ENCODE data around the gene PRKRA. TPM values are rescaled to one million over a fixed set of nuclear protein-coding genes. Genes with fewer than 3 reads are reported as not detected.
"Not testable (repeated sequence)": the region's sequence is repeated elsewhere in the genome, so short reads cannot be mapped to it uniquely, and the experiment has no call there.

The PRKRA gene
- total RNA-seq, 2 donors from 2014 or later, result 34.0 to 37.1 TPM

- Histone ChIP-seq H3K4me1 (peaks cover 5% of the 10 kb centered on the region), H3K9ac (ENCODE audit: low read depth in 2 of 2, low read length in 2 of 2) (no peak overlapping the region), H3K27ac (no peak overlapping the region), H3K9me3 (no peaks in the 10 kb centered on the region), H3K4me3 (no peak overlapping the region), H3K27me3 (no peaks in the 10 kb centered on the region), H3K36me3 (no peaks in the 10 kb centered on the region)
- TF ChIP-seq, protein P1, sequence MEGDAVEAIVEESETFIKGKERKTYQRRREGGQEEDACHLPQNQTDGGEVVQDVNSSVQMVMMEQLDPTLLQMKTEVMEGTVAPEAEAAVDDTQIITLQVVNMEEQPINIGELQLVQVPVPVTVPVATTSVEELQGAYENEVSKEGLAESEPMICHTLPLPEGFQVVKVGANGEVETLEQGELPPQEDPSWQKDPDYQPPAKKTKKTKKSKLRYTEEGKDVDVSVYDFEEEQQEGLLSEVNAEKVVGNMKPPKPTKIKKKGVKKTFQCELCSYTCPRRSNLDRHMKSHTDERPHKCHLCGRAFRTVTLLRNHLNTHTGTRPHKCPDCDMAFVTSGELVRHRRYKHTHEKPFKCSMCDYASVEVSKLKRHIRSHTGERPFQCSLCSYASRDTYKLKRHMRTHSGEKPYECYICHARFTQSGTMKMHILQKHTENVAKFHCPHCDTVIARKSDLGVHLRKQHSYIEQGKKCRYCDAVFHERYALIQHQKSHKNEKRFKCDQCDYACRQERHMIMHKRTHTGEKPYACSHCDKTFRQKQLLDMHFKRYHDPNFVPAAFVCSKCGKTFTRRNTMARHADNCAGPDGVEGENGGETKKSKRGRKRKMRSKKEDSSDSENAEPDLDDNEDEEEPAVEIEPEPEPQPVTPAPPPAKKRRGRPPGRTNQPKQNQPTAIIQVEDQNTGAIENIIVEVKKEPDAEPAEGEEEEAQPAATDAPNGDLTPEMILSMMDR (IDR thresholded peaks at IDR 0.05), result no peak
- no peak for DNase-seq
- intact Hi-C loops (cut with DNase I), result no loop called here
Measured at GRCh38 chr2:178474560-178474959, 23.6 kb upstream of the PRKRA start.

DNA sequence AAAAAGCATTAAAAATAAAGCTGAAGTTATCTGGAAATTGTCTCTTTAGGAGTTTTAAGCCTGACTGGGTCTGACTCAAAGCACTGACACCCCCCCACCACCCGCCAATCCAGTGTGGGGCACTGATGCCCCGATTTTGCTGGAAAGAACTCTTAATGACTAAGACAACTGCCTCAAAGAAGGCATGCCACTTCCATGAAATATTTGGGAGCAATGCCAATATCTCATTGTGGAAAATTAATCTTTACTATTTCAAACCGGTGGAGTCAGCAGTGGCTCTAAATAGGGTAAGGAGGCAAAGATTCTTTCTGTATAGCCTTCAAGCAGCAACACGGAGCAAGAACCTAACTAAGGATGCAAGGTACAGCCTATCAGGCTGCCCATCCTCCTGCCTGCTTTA lies 23.0 kb upstream of the PRKRA start:
- H3K36me3 ChIP-seq, result no peaks in the 10 kb centered on the region
- H3K27ac ChIP-seq, result no peak overlapping the region
- no peak overlapping the region for H3K4me3 ChIP-seq
- H3K27me3 ChIP-seq, result no peaks in the 10 kb centered on the region
- no peak for DNase-seq
- intact Hi-C loops (cut with DNase I), result no loop called here
- no peaks in the 10 kb centered on the region for H3K4me1 ChIP-seq
- no peaks in the 10 kb centered on the region for H3K9me3 ChIP-seq
- TF ChIP-seq, protein P1 (IDR thresholded peaks at IDR 0.05), result no peak
- no peak overlapping the region for H3K9ac ChIP-seq (ENCODE audit: low read depth in 2 of 2, low read length in 2 of 2)

GRCh38 chr2:178473373-178473772 lies 22.4 kb upstream of the PRKRA start:
- H3K4me1 ChIP-seq, result no peaks in the 10 kb centered on the region
- H3K9ac ChIP-seq (ENCODE audit: low read depth in 2 of 2, low read length in 2 of 2), result no peak overlapping the region
- intact Hi-C loops (cut with DNase I), result no loop called here
- H3K9me3 ChIP-seq, result no peaks in the 10 kb centered on the region
- no peaks in the 10 kb centered on the region for H3K36me3 ChIP-seq
- no peak for DNase-seq
- TF ChIP-seq, protein P1 (IDR thresholded peaks at IDR 0.05), result no peak
- H3K27ac ChIP-seq, result no peak overlapping the region
- no peak overlapping the region for H3K4me3 ChIP-seq
- H3K27me3 ChIP-seq, result no peaks in the 10 kb centered on the region

DNA sequence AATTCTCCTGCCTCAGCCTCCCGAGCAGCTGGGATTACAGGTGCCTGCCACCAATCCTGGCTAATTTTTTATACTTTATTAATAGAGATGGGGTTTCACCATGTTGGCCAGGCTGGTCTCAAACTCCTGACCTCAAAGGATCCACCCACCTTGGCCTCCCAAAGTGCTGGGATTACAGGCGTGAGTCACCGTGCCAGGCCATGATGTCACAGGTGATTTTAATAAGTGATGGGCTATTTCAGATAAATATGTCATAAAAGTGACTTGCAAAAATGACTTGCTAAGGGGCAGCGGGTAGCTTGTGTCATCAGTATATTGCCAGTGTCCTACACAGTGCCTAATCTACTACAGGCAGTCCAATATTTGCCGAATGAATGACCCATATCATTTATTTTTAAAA lies 20.3 kb upstream of the PRKRA start:
- intact Hi-C loops (cut with DNase I); H3K27ac ChIP-seq; H3K36me3 ChIP-seq; H3K9me3 ChIP-seq; DNase-seq; H3K9ac ChIP-seq (ENCODE audit: low read depth in 2 of 2, low read length in 2 of 2); H3K4me1 ChIP-seq; H3K4me3 ChIP-seq; H3K27me3 ChIP-seq: not testable (repeated sequence)

GRCh38 chr2:178469219-178469849 lies 18.4 kb upstream of the PRKRA start:
- Histone ChIP-seq H3K4me3 (no peak overlapping the region), H3K27me3 (no peaks in the 10 kb centered on the region), H3K9me3 (no peaks in the 10 kb centered on the region), H3K9ac (ENCODE audit: low read depth in 2 of 2, low read length in 2 of 2) (no peak overlapping the region), H3K4me1 (no peaks in the 10 kb centered on the region), H3K27ac (no peak overlapping the region), H3K36me3 (no peaks in the 10 kb centered on the region)
- intact Hi-C loops (cut with DNase I), result no loop called here
- TF ChIP-seq, protein P1 (IDR thresholded peaks at IDR 0.05), result no peak
- no peak for DNase-seq

DNA sequence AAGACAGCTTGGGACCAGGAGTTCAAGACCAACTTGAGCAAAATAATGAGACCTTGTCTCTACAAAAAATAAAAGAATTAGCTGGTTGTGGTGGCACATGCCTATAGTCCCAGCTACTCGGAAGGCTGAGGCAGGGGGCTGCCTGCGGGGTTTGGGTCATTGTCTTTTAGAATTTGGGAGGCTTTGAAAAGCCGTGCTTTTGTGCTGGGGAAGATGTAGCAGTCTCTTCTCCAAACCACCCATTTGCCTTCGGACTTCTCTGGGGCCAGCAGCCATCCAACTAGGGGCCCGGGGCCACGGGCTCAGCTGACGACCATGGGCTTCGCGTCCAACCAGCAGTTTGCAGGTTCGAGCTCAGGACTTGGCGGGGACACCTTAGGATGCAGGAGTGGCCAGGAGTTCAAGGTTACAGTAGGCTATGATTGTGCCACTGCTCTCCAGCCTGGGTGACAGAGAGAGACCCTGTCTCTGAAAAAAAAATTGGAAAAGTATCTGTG lies 6.5 kb upstream of the PRKRA start:
- no peaks in the 10 kb centered on the region for H3K36me3 ChIP-seq
- intact Hi-C loops (cut with DNase I), result no loop called here
- no peaks in the 10 kb centered on the region for H3K4me1 ChIP-seq
- H3K27ac ChIP-seq, result no peak overlapping the region
- H3K9ac ChIP-seq (ENCODE audit: low read depth in 2 of 2, low read length in 2 of 2), result no peak overlapping the region
- TF ChIP-seq, protein P1 (IDR thresholded peaks at IDR 0.05), result no peak
- H3K27me3 ChIP-seq, result no peaks in the 10 kb centered on the region
- no peak for DNase-seq
- H3K4me3 ChIP-seq, result no peak overlapping the region
- H3K9me3 ChIP-seq, result no peaks in the 10 kb centered on the region
